Measurements from ENCODE around the gene PHLPP1.
"Not testable (repeated sequence)": the region's sequence is repeated elsewhere in the genome, so short reads cannot be mapped to it uniquely, and the experiment has no call there.

The PHLPP1 gene

GRCh38 chr18:62715436-62715758 is at the start of gene PHLPP1:
TSS of gene PHLPP1 (plus strand) at chr18:62715541. CDS start at chr18:62715684, 143 bp downstream.
- DNase-seq: no peak

- no peak for DNase-seq
Measured at GRCh38 chr18:62669225-62669624, 46.1 kb upstream of the PHLPP1 start.

GRCh38 chr18:62670573-62670972 is 44.8 kb upstream of the PHLPP1 start:
- no peak for DNase-seq

- no peak for DNase-seq
Measured at GRCh38 chr18:62672600-62672999, 42.7 kb upstream of the PHLPP1 start.

GRCh38 chr18:62678847-62679485 is 36.4 kb upstream of the PHLPP1 start:
- DNase-seq: no peak

GRCh38 chr18:62682371-62682770 is 33.0 kb upstream of the PHLPP1 start:
- no peak for DNase-seq

- DNase-seq: no peak
Measured at GRCh38 chr18:62683935-62684334, 31.4 kb upstream of the PHLPP1 start.

- no peak for DNase-seq
Measured at GRCh38 chr18:62688743-62689317, 26.5 kb upstream of the PHLPP1 start.

- DNase-seq: no peak
Measured at GRCh38 chr18:62690236-62690815, 25.0 kb upstream of the PHLPP1 start.

- DNase-seq: no peak
Measured at GRCh38 chr18:62693659-62694058, 21.7 kb upstream of the PHLPP1 start.

GRCh38 chr18:62697636-62698035 is 17.7 kb upstream of the PHLPP1 start:
- no peak for DNase-seq

GRCh38 chr18:62702259-62702658 is 13.1 kb upstream of the PHLPP1 start:
- no peak for DNase-seq

- DNase-seq: not testable (repeated sequence)
Measured at GRCh38 chr18:62706879-62707278, 8.5 kb upstream of the PHLPP1 start.

- not testable (repeated sequence) for DNase-seq
Measured at GRCh38 chr18:62709908-62710307, 5.4 kb upstream of the PHLPP1 start.

- DNase-seq: no peak
Measured at GRCh38 chr18:62710417-62710816, 4.9 kb upstream of the PHLPP1 start.

GRCh38 chr18:62711781-62712180 is 3.6 kb upstream of the PHLPP1 start:
- DNase-seq: no peak

- no peak for DNase-seq
Measured at GRCh38 chr18:62713651-62714247, 1.6 kb upstream of the PHLPP1 start.

GRCh38 chr18:62714671-62715435 is 488 bp upstream of the PHLPP1 start:
- peak; percentile 99 for DNase-seq

- DNase-seq: no peak
Measured at GRCh38 chr18:62715759-62716615, 646 bp downstream of the PHLPP1 start.

GRCh38 chr18:62716619-62717168 is 1.4 kb downstream of the PHLPP1 start:
- DNase-seq: no peak

GRCh38 chr18:62717169-62717924 is 2.0 kb downstream of the PHLPP1 start:
- no peak for DNase-seq
